ENCODE measurements around the gene USP6NL. TPM values are rescaled to one million over a fixed set of nuclear protein-coding genes. Genes with fewer than 3 reads are reported as not detected.

Gene USP6NL
- total and polyA plus RNA-seq, 2 of the 13 experiments (the other 11 are each of a cell fraction or from before 2014, with no cell fraction given): 10.5 to 22.9 TPM

DNA sequence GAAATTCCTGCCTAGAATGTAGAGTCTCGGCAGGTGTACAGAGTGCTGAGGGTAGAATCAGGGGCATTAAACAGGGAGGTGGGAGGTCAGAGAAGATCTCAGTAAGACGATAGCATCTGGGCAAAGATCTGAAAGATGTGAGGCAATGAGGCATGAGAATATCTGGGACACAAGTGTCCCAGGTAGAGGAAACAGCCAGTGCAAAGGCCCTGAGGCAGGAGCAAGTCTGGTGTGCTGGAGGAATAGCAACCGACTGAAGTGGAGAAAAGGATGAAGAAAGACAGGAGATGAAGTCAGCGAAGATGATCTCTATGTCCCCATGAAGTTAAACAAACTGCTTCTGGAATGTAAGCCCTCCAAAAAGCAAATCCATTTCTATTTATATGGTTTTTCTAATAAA is 84.4 kb downstream of the USP6NL start:
- TF ChIP-seq ZNF138 (CRISPR knock-in tag; IDR thresholded peaks at IDR 0.05; ENCODE audit: low read depth) (no peak), ZMYM3 (CRISPR knock-in tag; IDR thresholded peaks at IDR 0.05) (0 out of 2 replicates have a peak, but pooled peaks have one; percentile 15)
- TF ChIP-seq, protein P1, sequence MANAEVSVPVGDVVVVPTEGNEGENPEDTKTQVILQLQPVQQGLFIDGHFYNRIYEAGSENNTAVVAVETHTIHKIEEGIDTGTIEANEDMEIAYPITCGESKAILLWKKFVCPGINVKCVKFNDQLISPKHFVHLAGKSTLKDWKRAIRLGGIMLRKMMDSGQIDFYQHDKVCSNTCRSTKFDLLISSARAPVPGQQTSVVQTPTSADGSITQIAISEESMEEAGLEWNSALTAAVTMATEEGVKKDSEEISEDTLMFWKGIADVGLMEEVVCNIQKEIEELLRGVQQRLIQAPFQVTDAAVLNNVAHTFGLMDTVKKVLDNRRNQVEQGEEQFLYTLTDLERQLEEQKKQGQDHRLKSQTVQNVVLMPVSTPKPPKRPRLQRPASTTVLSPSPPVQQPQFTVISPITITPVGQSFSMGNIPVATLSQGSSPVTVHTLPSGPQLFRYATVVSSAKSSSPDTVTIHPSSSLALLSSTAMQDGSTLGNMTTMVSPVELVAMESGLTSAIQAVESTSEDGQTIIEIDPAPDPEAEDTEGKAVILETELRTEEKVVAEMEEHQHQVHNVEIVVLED (CRISPR knock-in tag; IDR thresholded peaks at IDR 0.05; ENCODE audit: borderline replicate concordance): no peak
- no peaks in the 10 kb centered on the region for H4K20me1 ChIP-seq (ENCODE audit: insufficient read depth, low read length)
- H3K27me3 ChIP-seq (ENCODE audit: control insufficient read depth in 1 of 2, insufficient read depth in 2 of 2, low read length in 2 of 2): no peaks in the 10 kb centered on the region
- in situ Hi-C loops (cut with HindIII; ENCODE audit: extremely low pct_ligation_motif_present, low pct_unique_long_range_greater_than_20kb) (no loop called here), intact Hi-C loops (cut with micrococcal nuclease; ENCODE audit: unreplicated experiment) (loop anchor here (5.0 kb wide), 1 partner anchor 270 kb away; no protein-coding TSS in a partner anchor)
- POLR2A ChIA-PET: no interaction called here
- no peak overlapping the region for H3K4me3 ChIP-seq (replicated peaks in 1 of 3; ENCODE audit: insufficient read depth in 1 of 3, low read depth in 2 of 3, low read length in 3 of 3)
- H3K4me2 ChIP-seq (ENCODE audit: low read depth, low read length): no peak overlapping the region
- H3K36me3 ChIP-seq (replicated peaks in 1 of 2; ENCODE audit: control insufficient read depth in 1 of 2, insufficient read depth in 2 of 2, low read length in 2 of 2): peaks cover 0 to 9% of the 10 kb centered on the region in 2 experiments; a peak in 2 of 5 replicates
- CTCF ChIA-PET (ENCODE audit: low intra/inter-chr PET ratio, low total read pairs): no interaction called here
- no peak overlapping the region for H2AFZ ChIP-seq (ENCODE audit: low read length)
- no peak overlapping the region for H3K27ac ChIP-seq (ENCODE audit: extremely low read length, insufficient read depth, low read length)
- DNase-seq (ENCODE audit: low spot score) (no peak), ATAC-seq (no peak), FAIRE-seq (no peak)
- no TSS peak for BruUV-seq (replicated peaks)
- H3K4me1 ChIP-seq (ENCODE audit: insufficient read depth, low read length): peaks cover 52% of the 10 kb centered on the region
- H3K79me2 ChIP-seq (ENCODE audit: insufficient read depth, low read length): peaks cover 47% of the 10 kb centered on the region
- H3K9ac ChIP-seq (ENCODE audit: insufficient read depth, low read depth, low read length): no peak overlapping the region
- no peaks in the 10 kb centered on the region for H3K9me3 ChIP-seq (ENCODE audit: low read length)
- 95% methylated on average over 4 of the region's 4 CpGs for WGBS (ENCODE audit: low lambda C conversion rate)

GRCh38 chr10:11525503-11525902 is 85.9 kb downstream of the USP6NL start:
- no peak overlapping the region for H3K9ac ChIP-seq (ENCODE audit: insufficient read depth, low read depth, low read length)
- CTCF ChIA-PET (ENCODE audit: low intra/inter-chr PET ratio, low total read pairs): no interaction called here
- H3K4me2 ChIP-seq (ENCODE audit: low read depth, low read length): no peak overlapping the region
- no TSS peak for BruUV-seq (replicated peaks)
- intact Hi-C loops (cut with micrococcal nuclease; ENCODE audit: unreplicated experiment): loop anchor here (5.0 kb wide), 1 partner anchor 268 kb away; no protein-coding TSS in a partner anchor
- no peak overlapping the region for H2AFZ ChIP-seq (ENCODE audit: low read length)
- no peak for TF ChIP-seq ZNF329 (CRISPR knock-in tag; IDR thresholded peaks at IDR 0.05; ENCODE audit: low read depth)
- no peak for TF ChIP-seq ZNF644 (CRISPR knock-in tag; IDR thresholded peaks at IDR 0.05; ENCODE audit: low read depth)
- no peak for TF ChIP-seq NFE2L1 (CRISPR knock-in tag; IDR thresholded peaks at IDR 0.05; ENCODE audit: borderline replicate concordance)
- TF ChIP-seq POLR2A (IDR thresholded peaks at IDR 0.05; ENCODE audit: insufficient read depth in 1 of 2, low read depth in 2 of 2, low read length in 2 of 2): no peak
- TF ChIP-seq KAT2B (IDR thresholded peaks at IDR 0.05; ENCODE audit: borderline replicate concordance, low read depth, low read length): no peak
- TF ChIP-seq PCBP2 (optimal IDR thresholded peaks at IDR 0.05; ENCODE audit: low read depth, low read length, poor library complexity, severe bottlenecking): no peak
- no peak for TF ChIP-seq ZNF670 (CRISPR knock-in tag; IDR thresholded peaks at IDR 0.05; ENCODE audit: borderline replicate concordance)
- TF ChIP-seq RBM22 (optimal IDR thresholded peaks at IDR 0.05; ENCODE audit: low read length): peak; percentile 38
- no peak for TF ChIP-seq ZNF816 (CRISPR knock-in tag; IDR thresholded peaks at IDR 0.05; ENCODE audit: borderline replicate concordance)
- DNase-seq (ENCODE audit: low spot score) (no peak), ATAC-seq (no peak), FAIRE-seq (no peak)
- peaks cover 0 to 13% of the 10 kb centered on the region in 2 experiments; a peak in 2 of 5 replicates for H3K36me3 ChIP-seq (replicated peaks in 1 of 2; ENCODE audit: control insufficient read depth in 1 of 2, insufficient read depth in 2 of 2, low read length in 2 of 2)
- no peaks in the 10 kb centered on the region for H3K27me3 ChIP-seq (ENCODE audit: control insufficient read depth in 1 of 2, insufficient read depth in 2 of 2, low read length in 2 of 2)
- H3K79me2 ChIP-seq (ENCODE audit: insufficient read depth, low read length): peaks cover 37% of the 10 kb centered on the region
- H3K9me3 ChIP-seq (ENCODE audit: low read length): no peaks in the 10 kb centered on the region
- no peak overlapping the region for H3K27ac ChIP-seq (ENCODE audit: extremely low read length, insufficient read depth, low read length)
- peaks cover 49% of the 10 kb centered on the region for H3K4me1 ChIP-seq (ENCODE audit: insufficient read depth, low read length)
- H4K20me1 ChIP-seq (ENCODE audit: insufficient read depth, low read length): no peaks in the 10 kb centered on the region
- POLR2A ChIA-PET: no interaction called here
- 95% methylated on average over 6 of the region's 6 CpGs for WGBS (ENCODE audit: low lambda C conversion rate)
- in situ Hi-C loops (cut with HindIII; ENCODE audit: extremely low pct_ligation_motif_present, low pct_unique_long_range_greater_than_20kb): no loop called here
- H3K4me3 ChIP-seq (replicated peaks in 1 of 3; ENCODE audit: insufficient read depth in 1 of 3, low read depth in 2 of 3, low read length in 3 of 3): no peak overlapping the region

Data from HepG2 (cell line).